H9 (cell line): ENCODE results near the gene SYCE1. TPM values are rescaled to one million over a fixed set of nuclear protein-coding genes. Genes with fewer than 3 reads are reported as not detected.

Source experiments
- DNase-seq: peaks from one replicate; pipeline ENCODE4 v3.0.0-alpha.2; 2017
- H2AFZ ChIP-seq: one replicate; pipeline ENCODE4 v1.6.1; 2013; ENCODE audit warnings: mild to moderate bottlenecking, low read length, control low read depth, moderate library complexity
- H2AK5ac ChIP-seq: 2 replicates; pipeline ENCODE4 v1.6.1; 2013; ENCODE audit warnings: low read length, control low read depth, mixed read lengths; ENCODE audit not compliant: insufficient read length
- H2BK120ac ChIP-seq: one replicate; pipeline ENCODE4 v1.6.1; 2013; ENCODE audit warnings: low read depth, mild to moderate bottlenecking, low read length, control low read depth, inconsistent platforms; ENCODE audit not compliant: poor library complexity, severe bottlenecking
- H2BK12ac ChIP-seq: 2 replicates; pipeline ENCODE4 v1.6.1; 2013; ENCODE audit warnings: low read length, control low read depth, mixed read lengths, low read depth; ENCODE audit not compliant: insufficient read length
- H2BK15ac ChIP-seq: 2 replicates; pipeline ENCODE4 v1.6.1; 2013; ENCODE audit warnings: low read depth, low read length, control low read depth
- H2BK20ac ChIP-seq: one replicate; pipeline ENCODE4 v1.6.1; 2013; ENCODE audit warnings: low read depth, mild to moderate bottlenecking, low read length, control low read depth, inconsistent platforms; ENCODE audit not compliant: poor library complexity, severe bottlenecking
- H2BK5ac ChIP-seq: 2 replicates; pipeline ENCODE4 v1.6.1; 2013; ENCODE audit warnings: low read length, control low read depth, mixed read lengths; ENCODE audit not compliant: insufficient read length
- H3K14ac ChIP-seq: 2 replicates; pipeline ENCODE4 v1.6.1; 2013; ENCODE audit warnings: low read length, control low read depth; ENCODE audit not compliant: insufficient read depth
- H3K18ac ChIP-seq: 2 replicates; pipeline ENCODE4 v1.6.1; 2013; ENCODE audit warnings: low read depth, mild to moderate bottlenecking, mixed read lengths, low read length, control low read depth; ENCODE audit not compliant: insufficient read length
- H3K23ac ChIP-seq: 2 replicates; pipeline ENCODE4 v1.6.1; 2013; ENCODE audit warnings: low read length, control low read depth, mixed read lengths, low read depth; ENCODE audit not compliant: insufficient read length
- H3K23me2 ChIP-seq: 2 replicates; pipeline ENCODE4 v1.6.1; 2013; ENCODE audit warnings: low read depth, mild to moderate bottlenecking, mixed read lengths, low read length, control low read depth; ENCODE audit not compliant: insufficient read length, poor library complexity, severe bottlenecking
- H3K27ac ChIP-seq: 2 replicates; pipeline ENCODE4 v1.5.1; 2013; ENCODE audit warnings: low read length, control low read depth, mixed read lengths, low read depth; ENCODE audit not compliant: insufficient read length
- H3K27me3 ChIP-seq: 2 replicates; pipeline ENCODE4 v1.6.1; 2013; ENCODE audit warnings: low read length, control low read depth, inconsistent platforms; ENCODE audit not compliant: insufficient read depth
- H3K4ac ChIP-seq: 2 replicates; pipeline ENCODE4 v1.6.1; 2013; ENCODE audit warnings: low read depth, mild to moderate bottlenecking, control low read depth, inconsistent platforms, low read length, moderate library complexity
- H3K4me1 ChIP-seq: 2 replicates; pipeline ENCODE4 v1.6.1; 2013; ENCODE audit warnings: low read length, control low read depth, inconsistent platforms; ENCODE audit not compliant: insufficient read depth
- H3K4me2 ChIP-seq: 2 replicates; pipeline ENCODE4 v1.6.1; 2013; ENCODE audit warnings: low read length, control low read depth, mixed read lengths; ENCODE audit not compliant: insufficient read length, insufficient read depth
- H3K56ac ChIP-seq: 2 replicates; pipeline ENCODE4 v1.6.1; 2013; ENCODE audit warnings: low read depth, mild to moderate bottlenecking, mixed read lengths, low read length, control low read depth; ENCODE audit not compliant: insufficient read length
- H3K79me1 ChIP-seq: 2 replicates; pipeline ENCODE4 v1.6.1; 2013; ENCODE audit warnings: low read depth, mild to moderate bottlenecking, moderate library complexity, low read length, control low read depth, inconsistent platforms; ENCODE audit not compliant: insufficient read depth, poor library complexity, severe bottlenecking
- H3K79me2 ChIP-seq: 2 replicates; pipeline ENCODE4 v1.6.1; 2013; ENCODE audit warnings: low read length, control low read depth, inconsistent platforms; ENCODE audit not compliant: insufficient read depth
- H3K9ac ChIP-seq: 2 replicates; pipeline ENCODE4 v1.6.1; 2013; ENCODE audit warnings: low read length, control low read depth, mixed read lengths; ENCODE audit not compliant: insufficient read length; ENCODE audit errors: extremely low read depth
- H3K9me3 ChIP-seq: one replicate; pipeline ENCODE4 v1.6.1; 2013; ENCODE audit warnings: low read depth, low read length, inconsistent platforms; ENCODE audit not compliant: control insufficient read depth
- H3T11ph ChIP-seq: one replicate; pipeline ENCODE4 v1.6.1; 2013; ENCODE audit warnings: mild to moderate bottlenecking, low read length, control low read depth, inconsistent platforms
- H4K20me1 ChIP-seq: one replicate; pipeline ENCODE4 v1.6.1; 2013; ENCODE audit not compliant: control insufficient read depth, insufficient read length, insufficient read depth
- H4K5ac ChIP-seq: 2 replicates; pipeline ENCODE4 v1.6.1; 2013; ENCODE audit warnings: low read depth, mild to moderate bottlenecking, mixed read lengths, low read length, control low read depth; ENCODE audit not compliant: insufficient read length
- H4K8ac ChIP-seq: replicated peaks from 2 replicates; pipeline ENCODE4 v1.6.1; 2013; ENCODE audit warnings: low read length, control low read depth, mixed read lengths, low read depth; ENCODE audit not compliant: insufficient read length
- H4K91ac ChIP-seq: 2 replicates; pipeline ENCODE4 v1.6.1; 2013; ENCODE audit warnings: low read depth, mild to moderate bottlenecking, moderate library complexity, mixed read lengths, low read length, control low read depth; ENCODE audit not compliant: insufficient read length
- H3K27ac Mint-ChIP-seq, 3 experiments: 2 replicates in 2 of 3; 3 replicates in 1 of 3; pipeline ENCODE4 v1.8.0; 2020 to 2021; ENCODE audit warnings: mixed read lengths in 3 of 3, mild to moderate bottlenecking in 1 of 3, moderate library complexity in 1 of 3
- H3K27me3 Mint-ChIP-seq: 2 replicates; pipeline ENCODE4 v1.8.0; 2021; ENCODE audit warnings: low read depth, mild to moderate bottlenecking, moderate library complexity, mixed read lengths
- H3K36me3 Mint-ChIP-seq, 3 experiments: 2 replicates in 2 of 3; 3 replicates in 1 of 3; pipeline ENCODE4 v1.8.0; 2020 to 2021; ENCODE audit warnings: low read depth in 3 of 3, mixed read lengths in 3 of 3; ENCODE audit not compliant: insufficient read depth in 1 of 3
- H3K4me1 Mint-ChIP-seq, 2 experiments: 2 replicates each; pipeline ENCODE4 v1.8.0; 2020; ENCODE audit warnings: mixed read lengths in 2 of 2
- H3K4me3 Mint-ChIP-seq, 2 experiments: 2 replicates in 1 of 2; 3 replicates in 1 of 2; pipeline ENCODE4 v1.8.0; 2020 to 2021; ENCODE audit warnings: mild to moderate bottlenecking in 2 of 2, mixed read lengths in 2 of 2, moderate library complexity in 1 of 2
- H3K9me3 Mint-ChIP-seq, 2 experiments: 2 replicates in 1 of 2; 3 replicates in 1 of 2; pipeline ENCODE4 v1.8.0; 2020; ENCODE audit warnings: mild to moderate bottlenecking in 2 of 2, mixed read lengths in 2 of 2, moderate library complexity in 1 of 2
- WGBS: extraction: QIAGEN DNeasy Blood & Tissue Kit; methylation state at CpG from one replicate; pipeline ENCODE4 v1.1.7; 2013; ENCODE audit warnings: missing lambda C conversion rate, low lambda C conversion rate, mixed read lengths; ENCODE audit not compliant: insufficient read length; ENCODE audit errors: extremely low coverage; 5-methylcytosine and 5-hydroxymethylcytosine counted together
- total RNA-seq: library from RNA; stranded (reverse); gene quantifications from 2 replicates; pipeline ENCODE4 v1.2.1, GENCODE V29; 2021
- TF ChIP-seq, protein P1 (sequence below): fragments of 200-600 bp; sonication (generic); conservative IDR thresholded peaks from 3 replicates; pipeline ENCODE4 v1.8.0; 2021; ENCODE audit warnings: antibody characterized with exemption, mild to moderate bottlenecking

Gene SYCE1
- total RNA-seq, 1 experiment from 2014 or later, result not detected

- Mint-ChIP-seq H3K27me3 (peaks cover 3% of the 10 kb centered on the region), H3K27ac (no peak overlapping the region), H3K4me1 (no peaks in the 10 kb centered on the region), H3K9me3 (peaks cover 82 to 84% of the 10 kb centered on the region in 2 experiments), H3K36me3 (peaks cover 0 to 23% (median 2%) of the 10 kb centered on the region in 3 experiments; a peak in 3 of 7 replicates), H3K4me3 (no peak overlapping the region)
- Histone ChIP-seq H2BK15ac (no peak overlapping the region), H4K20me1 (no peaks in the 10 kb centered on the region), H3K14ac (no peak overlapping the region), H3K27me3 (no peaks in the 10 kb centered on the region), H3K4ac (no peak overlapping the region), H2AFZ (no peak overlapping the region), H3K56ac (no peak overlapping the region), H4K91ac (no peak overlapping the region), H3K27ac (no peak overlapping the region), H2BK12ac (no peak overlapping the region), H3K18ac (no peak overlapping the region), H3T11ph (no peak overlapping the region), H2AK5ac (no peak overlapping the region), H3K9ac (no peak overlapping the region), H2BK5ac (no peak overlapping the region), H3K4me1 (no peaks in the 10 kb centered on the region), H3K4me2 (no peak overlapping the region), H2BK20ac (no peak overlapping the region), H3K79me1 (no peaks in the 10 kb centered on the region), H3K9me3 (peaks cover 74% of the 10 kb centered on the region), H3K23me2 (no peaks in the 10 kb centered on the region), H4K5ac (no peak overlapping the region), H2BK120ac (no peak overlapping the region), H3K79me2 (no peaks in the 10 kb centered on the region), H3K23ac (no peak overlapping the region), H4K8ac (no peak overlapping the region)
- TF ChIP-seq, protein P1, sequence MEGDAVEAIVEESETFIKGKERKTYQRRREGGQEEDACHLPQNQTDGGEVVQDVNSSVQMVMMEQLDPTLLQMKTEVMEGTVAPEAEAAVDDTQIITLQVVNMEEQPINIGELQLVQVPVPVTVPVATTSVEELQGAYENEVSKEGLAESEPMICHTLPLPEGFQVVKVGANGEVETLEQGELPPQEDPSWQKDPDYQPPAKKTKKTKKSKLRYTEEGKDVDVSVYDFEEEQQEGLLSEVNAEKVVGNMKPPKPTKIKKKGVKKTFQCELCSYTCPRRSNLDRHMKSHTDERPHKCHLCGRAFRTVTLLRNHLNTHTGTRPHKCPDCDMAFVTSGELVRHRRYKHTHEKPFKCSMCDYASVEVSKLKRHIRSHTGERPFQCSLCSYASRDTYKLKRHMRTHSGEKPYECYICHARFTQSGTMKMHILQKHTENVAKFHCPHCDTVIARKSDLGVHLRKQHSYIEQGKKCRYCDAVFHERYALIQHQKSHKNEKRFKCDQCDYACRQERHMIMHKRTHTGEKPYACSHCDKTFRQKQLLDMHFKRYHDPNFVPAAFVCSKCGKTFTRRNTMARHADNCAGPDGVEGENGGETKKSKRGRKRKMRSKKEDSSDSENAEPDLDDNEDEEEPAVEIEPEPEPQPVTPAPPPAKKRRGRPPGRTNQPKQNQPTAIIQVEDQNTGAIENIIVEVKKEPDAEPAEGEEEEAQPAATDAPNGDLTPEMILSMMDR, result no peak
- DNase-seq, result no peak
- WGBS, result no CpG with 5 or more reads among the region's 4 CpGs
Measured at GRCh38 chr10:133511408-133511807, 54.0 kb downstream of the SYCE1 start.
